Left ventricle myocardium inferior (tissue), 1 donor: ENCODE measurements around the gene GINS2. TPM values are rescaled to one million over a fixed set of nuclear protein-coding genes. Genes with fewer than 3 reads are reported as not detected.
A peak's percentile ranks its signal among the peaks of the same experiment; 100 is the strongest.

ENCODE experiments used
- DNase-seq: peaks from one replicate; pipeline ENCODE4 v3.0.0-alpha.2; 2020
- H3K27ac ChIP-seq: fragments of 200-600 bp; replicated peaks from 2 replicates; pipeline ENCODE4 v1.8.0; 2021
- H3K27me3 ChIP-seq: fragments of 200-600 bp; 2 replicates; pipeline ENCODE4 v1.8.0; 2021; ENCODE audit warnings: low read depth
- H3K36me3 ChIP-seq: fragments of 200-600 bp; 2 replicates; pipeline ENCODE4 v1.8.0; 2021
- H3K4me1 ChIP-seq: fragments of 200-600 bp; 2 replicates; pipeline ENCODE4 v1.8.0; 2021
- H3K4me3 ChIP-seq: fragments of 200-600 bp; 2 replicates; pipeline ENCODE4 v1.8.0; 2021; ENCODE audit warnings: mild to moderate bottlenecking, moderate library complexity
- H3K9me3 ChIP-seq: fragments of 200-600 bp; replicated peaks from 2 replicates; pipeline ENCODE4 v1.8.0; 2021
- intact Hi-C: fragments of 100-400 bp; cut with micrococcal nuclease; formaldehyde crosslinking; loops from one replicate; pipeline ENCODE4 v1.11.0; 2022
- total RNA-seq: library from RNA; stranded (reverse); fragmentation: NEBNext Ultra II Directional; extraction: Animal tissue kit (Norgen Biotek cat#: 25700); gene quantifications from one replicate; pipeline ENCODE4 v1.2.1, GENCODE V29; 2021
- TF ChIP-seq, protein P1 (sequence below): fragments of 200-600 bp; IDR thresholded peaks from 2 replicates; pipeline ENCODE4 v1.8.0; 2021; ENCODE audit warnings: antibody characterized with exemption, mild to moderate bottlenecking, borderline replicate concordance
- donor health status: DM: no; HTN: yes; CAD: no; lungs with severe emphysema.

GINS2 gene
- total RNA-seq, 1 donor from 2014 or later, result 0.44 TPM

DNA sequence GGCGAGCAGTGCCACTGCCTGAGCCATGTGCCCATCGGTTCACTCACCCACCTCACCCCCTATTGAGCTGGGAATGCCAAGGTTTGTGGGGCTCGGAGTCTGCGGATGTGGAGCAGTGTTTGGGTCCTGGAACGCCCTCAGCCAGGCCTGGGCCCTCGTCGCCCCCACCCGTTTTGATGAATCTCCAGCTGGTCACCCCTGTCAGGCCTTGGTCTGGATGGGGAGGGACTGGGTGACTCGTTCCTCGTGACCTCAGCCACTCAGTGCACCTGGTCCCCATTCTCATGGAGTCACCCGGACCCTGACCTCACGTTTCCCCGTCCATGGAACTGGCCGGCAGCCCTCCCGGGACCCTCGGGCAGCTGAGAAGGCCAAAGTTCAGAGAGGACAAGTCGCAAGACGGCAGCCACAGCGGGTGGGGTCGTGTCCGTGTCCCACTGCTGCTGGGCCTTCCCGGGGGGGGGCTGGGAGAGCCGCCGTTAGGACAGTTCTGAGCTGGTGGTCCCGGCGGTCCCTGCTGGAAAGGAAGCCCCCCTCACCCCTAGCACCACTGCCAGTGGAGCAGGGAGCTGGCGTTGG, 52.4 kb downstream of the GINS2 start:
- Histone ChIP-seq H3K27ac (no peak overlapping the region), H3K4me3 (no peak overlapping the region), H3K27me3 (no peaks in the 10 kb centered on the region), H3K36me3 (peaks cover 12% of the 10 kb centered on the region), H3K9me3 (no peaks in the 10 kb centered on the region), H3K4me1 (peaks cover 71% of the 10 kb centered on the region)
- intact Hi-C loops, result no loop called here
- no peak for DNase-seq
- TF ChIP-seq, protein P1, sequence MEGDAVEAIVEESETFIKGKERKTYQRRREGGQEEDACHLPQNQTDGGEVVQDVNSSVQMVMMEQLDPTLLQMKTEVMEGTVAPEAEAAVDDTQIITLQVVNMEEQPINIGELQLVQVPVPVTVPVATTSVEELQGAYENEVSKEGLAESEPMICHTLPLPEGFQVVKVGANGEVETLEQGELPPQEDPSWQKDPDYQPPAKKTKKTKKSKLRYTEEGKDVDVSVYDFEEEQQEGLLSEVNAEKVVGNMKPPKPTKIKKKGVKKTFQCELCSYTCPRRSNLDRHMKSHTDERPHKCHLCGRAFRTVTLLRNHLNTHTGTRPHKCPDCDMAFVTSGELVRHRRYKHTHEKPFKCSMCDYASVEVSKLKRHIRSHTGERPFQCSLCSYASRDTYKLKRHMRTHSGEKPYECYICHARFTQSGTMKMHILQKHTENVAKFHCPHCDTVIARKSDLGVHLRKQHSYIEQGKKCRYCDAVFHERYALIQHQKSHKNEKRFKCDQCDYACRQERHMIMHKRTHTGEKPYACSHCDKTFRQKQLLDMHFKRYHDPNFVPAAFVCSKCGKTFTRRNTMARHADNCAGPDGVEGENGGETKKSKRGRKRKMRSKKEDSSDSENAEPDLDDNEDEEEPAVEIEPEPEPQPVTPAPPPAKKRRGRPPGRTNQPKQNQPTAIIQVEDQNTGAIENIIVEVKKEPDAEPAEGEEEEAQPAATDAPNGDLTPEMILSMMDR, result no peak

DNA sequence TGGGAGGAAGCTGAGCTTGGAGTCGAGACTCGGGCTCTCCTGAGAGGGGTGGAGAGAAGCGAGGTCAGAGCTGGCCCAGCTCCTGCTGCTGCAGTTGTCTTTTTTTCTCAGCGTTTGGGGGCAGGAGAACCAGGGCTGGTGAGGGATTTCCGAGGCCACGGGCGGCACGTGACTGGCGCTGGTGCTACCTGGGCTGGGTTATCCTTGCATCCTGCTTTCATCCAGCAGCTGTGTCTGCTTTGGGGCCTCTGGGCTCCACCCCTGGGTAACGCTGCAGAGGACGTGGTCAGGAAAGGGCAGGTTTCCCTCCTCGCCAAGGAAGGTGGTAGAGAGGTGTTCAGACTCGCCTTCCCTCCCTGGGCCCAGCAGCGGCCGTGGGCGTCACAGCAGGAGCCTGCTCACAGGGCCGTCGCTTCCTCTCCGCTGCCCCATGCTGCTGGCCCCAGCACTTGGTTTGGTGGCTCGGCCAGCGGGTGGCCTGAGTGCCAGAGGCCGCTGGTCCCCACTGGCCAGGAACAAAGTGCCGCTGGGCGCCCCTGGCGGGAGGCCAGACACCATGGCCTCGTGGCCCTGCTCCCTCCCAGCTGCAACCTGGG, 53.1 kb downstream of the GINS2 start:
- Histone ChIP-seq H3K27ac (no peak overlapping the region), H3K36me3 (peaks cover 12% of the 10 kb centered on the region), H3K4me3 (no peak overlapping the region), H3K4me1 (peaks cover 71% of the 10 kb centered on the region), H3K27me3 (no peaks in the 10 kb centered on the region), H3K9me3 (no peaks in the 10 kb centered on the region)
- TF ChIP-seq, protein P1, result no peak
- no peak for DNase-seq
- intact Hi-C loops, result no loop called here

DNA sequence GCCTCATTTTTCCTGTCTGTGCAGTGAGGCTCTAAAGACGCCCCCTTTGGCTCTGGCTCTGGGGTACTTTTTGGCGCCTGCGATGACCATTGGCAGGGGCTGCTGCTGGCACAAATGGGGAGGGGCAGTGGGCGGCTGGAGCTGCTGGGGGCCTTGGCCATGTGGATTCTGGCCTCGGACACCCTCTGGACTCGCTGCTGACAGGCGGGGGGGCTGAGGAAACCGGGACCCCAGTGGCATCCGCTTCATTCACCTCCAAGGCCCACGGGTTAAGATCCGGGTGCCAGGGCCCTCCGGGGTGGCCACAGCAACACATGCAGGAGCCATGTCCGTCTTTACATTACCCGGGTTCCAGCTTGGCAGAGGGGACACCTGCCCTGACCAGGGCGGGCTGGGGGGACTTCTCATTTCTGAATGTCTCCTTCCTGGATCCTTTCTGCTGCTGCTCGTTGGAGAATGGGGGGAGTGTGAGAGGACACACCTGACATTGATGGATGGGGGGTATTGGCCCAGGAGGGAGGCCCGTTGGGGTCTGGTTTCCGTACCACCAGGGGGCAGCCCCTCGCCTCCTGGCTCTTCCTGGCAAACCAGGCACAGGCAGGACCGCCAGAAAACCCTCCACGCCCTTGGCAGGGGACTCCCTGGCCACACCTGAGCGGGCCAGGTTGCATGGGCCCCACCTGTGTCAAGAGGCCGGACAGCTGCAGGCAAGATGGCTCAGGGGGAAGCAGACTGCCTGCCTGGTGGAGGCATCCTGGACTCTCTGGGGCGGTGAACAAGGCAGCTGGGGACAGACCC, 53.8 kb downstream of the GINS2 start:
- no peak for DNase-seq
- Histone ChIP-seq H3K4me3 (no peak overlapping the region), H3K36me3 (peaks cover 12% of the 10 kb centered on the region), H3K4me1 (peaks cover 73% of the 10 kb centered on the region), H3K27ac (no peak overlapping the region), H3K27me3 (no peaks in the 10 kb centered on the region), H3K9me3 (peaks cover 3% of the 10 kb centered on the region)
- intact Hi-C loops, result no loop called here
- TF ChIP-seq, protein P1, result peak; percentile 23

DNA sequence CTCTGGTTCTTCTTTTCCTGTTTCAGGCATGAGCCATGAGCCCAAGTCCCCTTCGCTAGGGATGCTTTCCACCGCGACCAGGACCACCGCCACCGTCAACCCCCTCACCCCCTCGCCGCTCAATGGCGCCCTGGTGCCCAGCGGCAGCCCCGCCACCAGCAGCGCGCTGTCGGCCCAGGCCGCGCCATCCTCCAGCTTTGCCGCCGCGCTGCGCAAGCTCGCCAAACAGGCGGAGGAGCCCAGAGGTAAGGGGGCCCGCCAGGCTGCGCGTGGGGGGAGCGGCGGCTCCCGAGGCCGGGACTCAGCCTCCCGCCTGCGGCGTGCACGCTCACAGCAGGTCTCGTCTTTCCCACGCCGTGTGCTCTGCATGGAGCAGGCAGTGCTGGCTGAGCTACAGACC, 54.9 kb downstream of the GINS2 start:
- peaks cover 8% of the 10 kb centered on the region for H3K9me3 ChIP-seq
- H3K27ac ChIP-seq, result no peak overlapping the region
- TF ChIP-seq, protein P1, result no peak
- peaks cover 73% of the 10 kb centered on the region for H3K4me1 ChIP-seq
- no peak overlapping the region for H3K4me3 ChIP-seq
- no peaks in the 10 kb centered on the region for H3K27me3 ChIP-seq
- DNase-seq, result no peak
- H3K36me3 ChIP-seq, result peaks cover 12% of the 10 kb centered on the region
- intact Hi-C loops, result no loop called here

DNA sequence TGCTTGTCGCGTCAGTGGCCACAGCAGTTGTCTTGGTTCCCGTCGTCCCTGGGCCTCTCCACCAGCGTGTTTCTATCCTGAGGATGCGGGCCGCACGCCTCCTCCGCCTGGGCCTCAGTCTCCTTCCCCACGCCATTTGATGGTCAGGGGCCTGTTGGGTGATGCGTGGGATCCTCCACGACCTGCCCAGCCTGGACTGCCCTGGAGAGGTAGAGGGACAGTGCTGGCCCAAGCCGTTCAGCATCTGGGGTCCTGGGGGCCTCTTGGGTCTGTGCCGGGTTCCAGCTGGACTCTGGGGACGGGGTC, 55.4 kb downstream of the GINS2 start:
- Histone ChIP-seq H3K9me3 (peaks cover 8% of the 10 kb centered on the region), H3K27me3 (no peaks in the 10 kb centered on the region), H3K4me3 (no peak overlapping the region), H3K27ac (no peak overlapping the region), H3K36me3 (peaks cover 12% of the 10 kb centered on the region), H3K4me1 (peaks cover 73% of the 10 kb centered on the region)
- intact Hi-C loops, result no loop called here
- TF ChIP-seq, protein P1, result no peak
- no peak for DNase-seq
